HG02943 (cell line): Measurements from ENCODE around the gene LARGE2.

Source experiments
- ATAC-seq: cut with Tn5 transposase; IDR thresholded peaks from one replicate; pipeline ENCODE4 v1.9.1; 2021; ENCODE audit warnings: mild to moderate bottlenecking, low read depth, moderate library complexity; ENCODE audit not compliant: unreplicated experiment

LARGE2 gene

GRCh38 chr11:45947885-45948284 lies 25.4 kb downstream of the LARGE2 start:
- ATAC-seq, result no peak

- ATAC-seq, result no peak
Observed at GRCh38 chr11:45948356-45948755, 25.9 kb downstream of the LARGE2 start.

GRCh38 chr11:45949992-45950407 lies 27.5 kb downstream of the LARGE2 start:
- no peak for ATAC-seq

- no peak for ATAC-seq
Observed at GRCh38 chr11:45959851-45960250, 37.4 kb downstream of the LARGE2 start.

- ATAC-seq, result no peak
Observed at GRCh38 chr11:45960387-45961095, 38.1 kb downstream of the LARGE2 start.

- ATAC-seq, result no peak
Observed at GRCh38 chr11:45961751-45962240, 39.3 kb downstream of the LARGE2 start.

GRCh38 chr11:45964911-45965389 lies 42.5 kb downstream of the LARGE2 start:
- no peak for ATAC-seq

- ATAC-seq, result no peak
Observed at GRCh38 chr11:45967506-45967905, 45.0 kb downstream of the LARGE2 start.

- no peak for ATAC-seq
Observed at GRCh38 chr11:45968901-45969300, 46.4 kb downstream of the LARGE2 start.

GRCh38 chr11:45973601-45974000 lies 51.1 kb downstream of the LARGE2 start:
- no peak for ATAC-seq

- ATAC-seq, result no peak
Observed at GRCh38 chr11:45974806-45975205, 52.4 kb downstream of the LARGE2 start.
